GM18868 (cell line): ENCODE measurements around the gene NDUFA9.

Experiments
- ATAC-seq: cut with Tn5 transposase; IDR thresholded peaks from one replicate; pipeline ENCODE4 v1.9.1; 2021; ENCODE audit warnings: mild to moderate bottlenecking, moderate library complexity; ENCODE audit not compliant: unreplicated experiment

NDUFA9 gene

GRCh38 chr12:4648501-4649357 is at the start of gene NDUFA9, which contains the start of gene AKAP3:
NDUFA9 (plus strand) TSS chr12:4649114; CDS start chr12:4649127, 13 bp downstream.
AKAP3 (minus strand) TSS chr12:4649051; CDS start chr12:4638196, 10,855 bp downstream.
- peak; percentile 87 for ATAC-seq

GRCh38 chr12:4603421-4603820 is 45.5 kb upstream of the NDUFA9 start:
- ATAC-seq = no peak

- no peak for ATAC-seq
Observed at GRCh38 chr12:4603946-4604345, 45.0 kb upstream of the NDUFA9 start.

GRCh38 chr12:4604684-4605193 is 44.2 kb upstream of the NDUFA9 start:
- ATAC-seq = peak; percentile 97

GRCh38 chr12:4607056-4607455 is 41.9 kb upstream of the NDUFA9 start:
- ATAC-seq = no peak

- no peak for ATAC-seq
Observed at GRCh38 chr12:4609071-4609470, 39.8 kb upstream of the NDUFA9 start.

- no peak for ATAC-seq
Observed at GRCh38 chr12:4610481-4610880, 38.4 kb upstream of the NDUFA9 start.

GRCh38 chr12:4615667-4616066 is 33.2 kb upstream of the NDUFA9 start:
- no peak for ATAC-seq

GRCh38 chr12:4621511-4621910 is 27.4 kb upstream of the NDUFA9 start:
- no peak for ATAC-seq

- ATAC-seq = no peak
Observed at GRCh38 chr12:4626543-4626942, 22.4 kb upstream of the NDUFA9 start.

GRCh38 chr12:4628406-4628805 is 20.5 kb upstream of the NDUFA9 start:
- ATAC-seq = no peak

GRCh38 chr12:4630262-4630661 is 18.7 kb upstream of the NDUFA9 start:
- no peak for ATAC-seq

GRCh38 chr12:4643747-4644146 is 5.2 kb upstream of the NDUFA9 start:
- peak; percentile 80 for ATAC-seq

- ATAC-seq = no peak
Observed at GRCh38 chr12:4645023-4645422, 3.9 kb upstream of the NDUFA9 start.

- ATAC-seq = no peak
Observed at GRCh38 chr12:4648104-4648500, 812 bp upstream of the NDUFA9 start.

GRCh38 chr12:4649358-4649661 is 396 bp downstream of the NDUFA9 start:
- ATAC-seq = no peak

GRCh38 chr12:4653257-4653656 is 4.3 kb downstream of the NDUFA9 start:
- ATAC-seq = no peak

GRCh38 chr12:4653691-4654090 is 4.8 kb downstream of the NDUFA9 start:
- ATAC-seq = no peak

GRCh38 chr12:4663971-4664505 is 15.1 kb downstream of the NDUFA9 start:
- ATAC-seq = no peak

GRCh38 chr12:4665236-4665635 is 16.3 kb downstream of the NDUFA9 start:
- no peak for ATAC-seq

GRCh38 chr12:4679711-4680110 is 30.8 kb downstream of the NDUFA9 start:
- no peak for ATAC-seq

- no peak for ATAC-seq
Observed at GRCh38 chr12:4681732-4682131, 32.8 kb downstream of the NDUFA9 start.
